Endothelial cell of umbilical vein (primary cell): ENCODE measurements around the gene STK40. TPM values are rescaled to one million over a fixed set of nuclear protein-coding genes. Genes with fewer than 3 reads are reported as not detected.

Experiments
- BruUV-seq: library from RNA; stranded (reverse); fragments of 400-500 nt; replicated peaks from 2 replicates; lab custom pipeline; 2021; lab: Mats Ljungman, UMichigan
- CTCF ChIA-PET: fragments of 300-600, 350-600 bp; sonication (Branson Sonifier 250); formaldehyde crosslinking; loops from one replicate; lab custom pipeline; 2021; ENCODE audit warnings: antibody characterized with exemption, inconsistent platforms; lab: Charles Lee
- POLR2A ChIA-PET: fragments of 300-600, 350-600 bp; sonication (Branson Sonifier 250); formaldehyde crosslinking; loops from one replicate; lab custom pipeline; 2021; ENCODE audit warnings: antibody characterized with exemption, inconsistent platforms; lab: Charles Lee
- DNase-seq: peaks from one replicate; pipeline ENCODE4 v3.0.0-alpha.2; 2011; ENCODE audit warnings: low read depth, low spot score
- FAIRE-seq: peaks from 2 replicates; lab custom pipeline; 2011; peaks lifted over from hg19 to GRCh38; lab: Jason Lieb, UNC
- H2AFZ ChIP-seq: 2 replicates; pipeline ENCODE4 v1.6.0; 2012; ENCODE audit warnings: low read depth, low read length, control low read depth, inconsistent platforms
- H3K27ac ChIP-seq: 2 replicates; pipeline ENCODE4 v1.5.1; 2011; ENCODE audit warnings: low read depth, mild to moderate bottlenecking, control low read depth, low read length, moderate library complexity; ENCODE audit not compliant: insufficient read depth
- H3K27me3 ChIP-seq, 2 experiments: 2 replicates each; pipeline versions ENCODE4 v1.6.0 to v1.6.1; 2011; ENCODE audit warnings: low read length in 2 of 2, mixed read lengths in 1 of 2; ENCODE audit not compliant: control insufficient read depth in 2 of 2, insufficient read depth in 2 of 2
- H3K36me3 ChIP-seq, 2 experiments: 2 replicates in 1 of 2; 3 replicates in 1 of 2; pipeline ENCODE4 v1.5.1; 2011; ENCODE audit warnings: low read length in 2 of 2, mild to moderate bottlenecking in 1 of 2, moderate library complexity in 1 of 2; ENCODE audit not compliant: control insufficient read depth in 2 of 2, insufficient read depth in 2 of 2; ENCODE audit errors: extremely low read depth in 1 of 2
- H3K4me1 ChIP-seq: 3 replicates; pipeline ENCODE4 v1.5.1; 2011; ENCODE audit warnings: mild to moderate bottlenecking, low read length; ENCODE audit not compliant: control insufficient read depth, insufficient read depth; ENCODE audit errors: extremely low read depth
- H3K4me2 ChIP-seq: 2 replicates; pipeline ENCODE4 v1.6.1; 2011; ENCODE audit warnings: low read length, control low read depth, mixed read lengths; ENCODE audit not compliant: insufficient read depth
- H3K4me3 ChIP-seq, 3 experiments: fragments of 200-600 bp in 1 of 3; sonication (generic), shearing (Covaris generic) in 1 of 3; replicated peaks in 1 of 3; 2 replicates each; pipeline ENCODE4 v1.5.1; 2011 to 2016; ENCODE audit warnings: control low read depth in 3 of 3, low read length in 3 of 3, mild to moderate bottlenecking in 2 of 3, inconsistent platforms in 1 of 3, low read depth in 1 of 3, moderate library complexity in 1 of 3; ENCODE audit not compliant: insufficient read depth in 1 of 3
- H3K79me2 ChIP-seq: 2 replicates; pipeline ENCODE4 v1.6.0; 2012; ENCODE audit warnings: low read length, inconsistent platforms; ENCODE audit not compliant: control insufficient read depth, insufficient read depth
- H3K9ac ChIP-seq: replicated peaks from 2 replicates; pipeline ENCODE3; 2011; ENCODE audit warnings: low read length, control low read depth; ENCODE audit not compliant: insufficient read depth; ENCODE audit errors: extremely low read depth
- H3K9me1 ChIP-seq: replicated peaks from 3 replicates; pipeline ENCODE4 v1.6.0; 2011; ENCODE audit warnings: mild to moderate bottlenecking, low read length; ENCODE audit not compliant: control insufficient read depth, insufficient read depth; ENCODE audit errors: extremely low read depth
- H3K9me3 ChIP-seq: replicated peaks from 2 replicates; pipeline ENCODE4 v1.5.1; 2012; ENCODE audit warnings: low read length, inconsistent platforms; ENCODE audit not compliant: control insufficient read depth, insufficient read depth
- H4K20me1 ChIP-seq: replicated peaks from 2 replicates; pipeline ENCODE3; 2011; ENCODE audit warnings: mild to moderate bottlenecking, low read length; ENCODE audit not compliant: control insufficient read depth, insufficient read depth; ENCODE audit errors: extremely low read depth
- CTCF ChIP-seq, 2 donors: IDR thresholded peaks; 1 replicate in 1 of 2; 2 replicates in 1 of 2; pipeline ENCODE4 v1.5.1; 2011; ENCODE audit warnings: low read length in 2 of 2, mild to moderate bottlenecking in 2 of 2, moderate library complexity in 2 of 2, control low read depth in 1 of 2, inconsistent platforms in 1 of 2, low read depth in 1 of 2; ENCODE audit not compliant: insufficient read depth in 1 of 2; ENCODE audit errors: extremely low read depth in 1 of 2
- FOS ChIP-seq: IDR thresholded peaks from 2 replicates; pipeline ENCODE4 v1.6.1; 2011; ENCODE audit warnings: mild to moderate bottlenecking, low read length, moderate library complexity, borderline replicate concordance; ENCODE audit not compliant: insufficient read depth
- dilution Hi-C: fragments of 300-500 bp; cut with MboI; formaldehyde crosslinking; loops from one replicate; pipeline ENCODE4 v1.15.0; 2019; ENCODE audit warnings: low sequenced_read_pairs; ENCODE audit not compliant: extremely low pct_ligation_motif_present
- intact Hi-C: fragments of 100-400 bp; cut with micrococcal nuclease; formaldehyde crosslinking; loops from one replicate; pipeline ENCODE4 v1.10.0; 2022
- polyA plus RNA-seq, 4 experiments: library from polyadenylated mRNA; depleted of rRNA in 3 of 4; stranded (reverse) in 3 of 4; unstranded in 1 of 4; fragments of >200 nt; gene quantifications; 2 replicates each; pipeline versions ENCODE4 v1.2.1 to v1.2.3, GENCODE V29; 2011 to 2012; ENCODE audit warnings: missing spikeins in 1 of 4
- total RNA-seq: library from RNA; stranded (reverse); gene quantifications from 2 replicates; pipeline ENCODE4 v1.2.3, GENCODE V29; 2021

STK40 gene
- total and polyA plus RNA-seq, 2 donors (not counting 3 experiments of a cell fraction or from before 2014, with no cell fraction given) = 20.8 to 36.8 TPM

DNA sequence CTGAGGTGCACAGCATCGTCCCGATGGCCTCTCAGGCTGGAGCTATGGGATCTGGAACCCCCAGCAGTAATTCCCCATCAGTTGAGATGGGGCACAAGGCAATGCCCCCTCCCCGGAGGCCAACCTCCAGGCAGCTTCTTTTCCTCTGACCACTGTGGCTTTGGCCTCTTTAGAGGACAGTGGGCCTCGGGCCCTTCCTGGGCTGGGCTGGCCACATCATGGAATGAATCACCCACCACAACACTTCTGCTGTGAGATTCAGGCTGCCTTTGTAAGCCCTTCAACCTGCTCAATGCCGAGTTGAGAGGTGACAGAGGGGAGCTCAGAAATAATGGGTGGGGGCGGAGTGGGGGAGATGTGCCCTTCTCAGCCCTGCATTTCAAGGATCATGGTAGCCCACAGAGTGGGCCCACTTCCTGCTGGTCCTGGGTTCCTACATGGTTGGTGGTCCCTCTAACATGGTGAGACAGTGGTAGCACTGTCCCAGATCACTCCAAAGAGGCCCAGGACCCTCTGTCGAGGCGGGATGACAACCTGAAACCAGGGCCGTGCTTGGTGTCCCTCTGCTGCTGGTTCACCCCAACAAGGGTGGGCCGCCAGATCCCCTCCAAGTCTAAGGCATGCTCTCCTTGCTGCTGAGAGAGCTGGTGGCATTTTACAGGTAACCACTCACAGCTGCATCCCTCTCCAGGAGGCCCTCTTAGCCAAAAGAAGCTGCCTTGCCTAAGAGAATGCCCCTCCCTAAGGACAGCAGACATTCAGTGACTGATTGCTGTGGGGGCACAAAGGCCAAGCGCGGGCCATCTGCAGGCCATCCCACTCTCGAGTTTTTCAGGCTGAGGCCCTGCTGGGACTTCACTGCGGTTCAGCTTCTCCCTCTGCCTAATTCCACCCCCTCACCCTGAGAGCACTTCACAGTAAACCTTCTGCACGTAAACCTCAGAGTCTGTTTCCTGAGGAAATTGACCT, 32.5 kb downstream of the STK40 start:
- H3K9me3 ChIP-seq = no peaks in the 10 kb centered on the region
- no TSS peak for BruUV-seq
- peaks cover 4 to 27% of the 10 kb centered on the region in 2 experiments for H3K36me3 ChIP-seq
- POLR2A ChIA-PET = interaction anchor here (1.2 to 1.5 kb wide), 2 partner anchors 14 to 33 kb away, joined by 3 to 6 read pairs; no protein-coding TSS in a partner anchor
- dilution Hi-C loops = no loop called here
- peak overlapping the region; percentile 23 for H3K4me2 ChIP-seq
- H3K4me1 ChIP-seq = peaks cover 49% of the 10 kb centered on the region
- H3K9ac ChIP-seq = peak overlapping the region; percentile 6
- no peak overlapping the region for H3K4me3 ChIP-seq
- H3K9me1 ChIP-seq = no peaks in the 10 kb centered on the region
- TF ChIP-seq CTCF (IDR thresholded peaks at IDR 0.05; ENCODE audit: extremely low read depth in 1 of 2, insufficient read depth in 1 of 2, low read depth in 1 of 2, low read length in 2 of 2) (no peak), FOS (peak; percentile 67)
- FAIRE-seq (peak; percentile 54), DNase-seq (peak; percentile 38)
- no peaks in the 10 kb centered on the region for H4K20me1 ChIP-seq
- H3K27ac ChIP-seq = peak overlapping the region; percentile 89
- no peaks in the 10 kb centered on the region for H3K79me2 ChIP-seq
- no peak overlapping the region for H2AFZ ChIP-seq
- intact Hi-C loops = loop anchor here (1.0 kb wide), 1 partner anchor 16 kb away; no protein-coding TSS in a partner anchor
- CTCF ChIA-PET = interaction anchor here (0.9 to 6.7 kb wide), 8 partner anchors 8 to 218 kb away, joined by 3 to 99 read pairs (median 6); partner anchors contain the start of gene TRAPPC3
- H3K27me3 ChIP-seq = no peaks in the 10 kb centered on the region
